ENCODE results near the gene HPD.

- TF ChIP-seq, protein P1, sequence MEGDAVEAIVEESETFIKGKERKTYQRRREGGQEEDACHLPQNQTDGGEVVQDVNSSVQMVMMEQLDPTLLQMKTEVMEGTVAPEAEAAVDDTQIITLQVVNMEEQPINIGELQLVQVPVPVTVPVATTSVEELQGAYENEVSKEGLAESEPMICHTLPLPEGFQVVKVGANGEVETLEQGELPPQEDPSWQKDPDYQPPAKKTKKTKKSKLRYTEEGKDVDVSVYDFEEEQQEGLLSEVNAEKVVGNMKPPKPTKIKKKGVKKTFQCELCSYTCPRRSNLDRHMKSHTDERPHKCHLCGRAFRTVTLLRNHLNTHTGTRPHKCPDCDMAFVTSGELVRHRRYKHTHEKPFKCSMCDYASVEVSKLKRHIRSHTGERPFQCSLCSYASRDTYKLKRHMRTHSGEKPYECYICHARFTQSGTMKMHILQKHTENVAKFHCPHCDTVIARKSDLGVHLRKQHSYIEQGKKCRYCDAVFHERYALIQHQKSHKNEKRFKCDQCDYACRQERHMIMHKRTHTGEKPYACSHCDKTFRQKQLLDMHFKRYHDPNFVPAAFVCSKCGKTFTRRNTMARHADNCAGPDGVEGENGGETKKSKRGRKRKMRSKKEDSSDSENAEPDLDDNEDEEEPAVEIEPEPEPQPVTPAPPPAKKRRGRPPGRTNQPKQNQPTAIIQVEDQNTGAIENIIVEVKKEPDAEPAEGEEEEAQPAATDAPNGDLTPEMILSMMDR (IDR thresholded peaks at IDR 0.05) = no peak
- no peak for TF ChIP-seq POLR2AphosphoS5 (IDR thresholded peaks at IDR 0.05)
Observed at GRCh38 chr12:121839993-121840761, 18.5 kb downstream of the HPD start.

Measured in prostate gland (tissue), 2 donors.